Neural progenitor cell (in vitro differentiated cells): ENCODE measurements around the gene MAP2K2.

Experiments
- EZH2 ChIP-seq: fragments of 200-600 bp; sonication (generic); IDR thresholded peaks from 2 replicates; pipeline ENCODE4 v1.6.1; 2017; ENCODE audit warnings: antibody characterized with exemption, mild to moderate bottlenecking, moderate library complexity
- TF ChIP-seq, protein P1 (sequence below): fragments of 200-600 bp; sonication (generic); IDR thresholded peaks from 2 replicates; pipeline ENCODE4 v1.5.1; 2017; ENCODE audit warnings: antibody characterized with exemption, mild to moderate bottlenecking

DNA sequence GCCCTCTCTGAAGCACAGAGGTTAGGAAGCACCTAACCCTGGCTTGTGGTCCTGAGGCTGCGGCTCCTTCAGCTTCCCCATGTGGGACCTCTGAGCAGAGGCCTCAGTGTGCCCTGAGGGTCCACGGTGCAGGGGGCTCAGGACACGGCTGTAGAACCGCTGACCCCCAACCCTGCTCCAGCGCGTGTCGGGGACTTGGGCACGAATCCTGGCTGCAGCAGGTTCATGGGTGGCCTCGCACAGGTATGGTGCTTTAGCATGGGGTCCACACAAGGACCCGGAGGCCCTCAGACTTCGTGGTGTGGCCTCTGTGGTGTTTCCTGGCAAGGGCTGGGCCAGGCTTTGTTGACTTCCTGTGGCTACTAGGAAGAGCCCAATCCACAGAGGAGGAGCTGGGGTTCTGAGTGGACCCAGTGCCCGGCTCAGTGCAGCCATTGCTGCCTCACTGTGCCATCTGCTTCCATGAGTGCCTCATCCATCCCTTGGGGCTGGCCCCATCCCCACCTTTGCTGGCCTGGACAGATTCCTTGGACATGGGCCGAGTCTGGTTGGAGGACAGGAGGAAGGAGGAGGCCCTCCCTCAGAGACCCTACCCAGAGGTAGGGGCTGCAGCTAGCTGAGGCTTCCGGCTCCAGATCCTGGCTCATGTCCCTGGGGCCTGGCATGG lies 81.7 kb downstream of the MAP2K2 start:
- TF ChIP-seq, protein P1, sequence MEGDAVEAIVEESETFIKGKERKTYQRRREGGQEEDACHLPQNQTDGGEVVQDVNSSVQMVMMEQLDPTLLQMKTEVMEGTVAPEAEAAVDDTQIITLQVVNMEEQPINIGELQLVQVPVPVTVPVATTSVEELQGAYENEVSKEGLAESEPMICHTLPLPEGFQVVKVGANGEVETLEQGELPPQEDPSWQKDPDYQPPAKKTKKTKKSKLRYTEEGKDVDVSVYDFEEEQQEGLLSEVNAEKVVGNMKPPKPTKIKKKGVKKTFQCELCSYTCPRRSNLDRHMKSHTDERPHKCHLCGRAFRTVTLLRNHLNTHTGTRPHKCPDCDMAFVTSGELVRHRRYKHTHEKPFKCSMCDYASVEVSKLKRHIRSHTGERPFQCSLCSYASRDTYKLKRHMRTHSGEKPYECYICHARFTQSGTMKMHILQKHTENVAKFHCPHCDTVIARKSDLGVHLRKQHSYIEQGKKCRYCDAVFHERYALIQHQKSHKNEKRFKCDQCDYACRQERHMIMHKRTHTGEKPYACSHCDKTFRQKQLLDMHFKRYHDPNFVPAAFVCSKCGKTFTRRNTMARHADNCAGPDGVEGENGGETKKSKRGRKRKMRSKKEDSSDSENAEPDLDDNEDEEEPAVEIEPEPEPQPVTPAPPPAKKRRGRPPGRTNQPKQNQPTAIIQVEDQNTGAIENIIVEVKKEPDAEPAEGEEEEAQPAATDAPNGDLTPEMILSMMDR, result no peak
- no peak for TF ChIP-seq EZH2
